ENCODE results near the gene HEG1.
"Not testable (repeated sequence)": the region's sequence is repeated elsewhere in the genome, so short reads cannot be mapped to it uniquely, and the experiment has no call there.

Gene HEG1

GRCh38 chr3:125055913-125056745, at the start of gene HEG1:
TSS of gene HEG1 (minus strand) at chr3:125055997. CDS start at chr3:125055890, 107 bp downstream.
- DNase-seq (ENCODE audit: low read depth), result peak; percentile 65

GRCh38 chr3:125105116-125105515, 49.3 kb upstream of the HEG1 start:
- no peak for DNase-seq (ENCODE audit: low read depth)

- no peak for DNase-seq (ENCODE audit: low read depth)
These were observed 48.8 kb upstream of the HEG1 start for GRCh38 chr3:125104639-125105038.

- DNase-seq (ENCODE audit: low read depth), result no peak
These were observed 47.6 kb upstream of the HEG1 start for GRCh38 chr3:125103406-125103805.

GRCh38 chr3:125102470-125102869, 46.7 kb upstream of the HEG1 start:
- no peak for DNase-seq (ENCODE audit: low read depth)

- no peak for DNase-seq (ENCODE audit: low read depth)
These were observed 43.0 kb upstream of the HEG1 start for GRCh38 chr3:125098611-125099291.

GRCh38 chr3:125090649-125091048, 34.9 kb upstream of the HEG1 start:
- no peak for DNase-seq (ENCODE audit: low read depth)

- no peak for DNase-seq (ENCODE audit: low read depth)
These were observed 32.1 kb upstream of the HEG1 start for GRCh38 chr3:125087768-125088391.

- no peak for DNase-seq (ENCODE audit: low read depth)
These were observed 29.4 kb upstream of the HEG1 start for GRCh38 chr3:125085166-125085565.

GRCh38 chr3:125083776-125084175, 28.0 kb upstream of the HEG1 start:
- DNase-seq (ENCODE audit: low read depth), result no peak

GRCh38 chr3:125082339-125082738, 26.5 kb upstream of the HEG1 start:
- DNase-seq (ENCODE audit: low read depth), result not testable (repeated sequence)

GRCh38 chr3:125080077-125080476, 24.3 kb upstream of the HEG1 start:
- DNase-seq (ENCODE audit: low read depth), result no peak

- DNase-seq (ENCODE audit: low read depth), result no peak
These were observed 23.9 kb upstream of the HEG1 start for GRCh38 chr3:125079675-125080045.

- no peak for DNase-seq (ENCODE audit: low read depth)
These were observed 23.3 kb upstream of the HEG1 start for GRCh38 chr3:125078951-125079674.

- no peak for DNase-seq (ENCODE audit: low read depth)
These were observed 22.1 kb upstream of the HEG1 start for GRCh38 chr3:125077864-125078263.

- DNase-seq (ENCODE audit: low read depth), result no peak
These were observed 20.7 kb upstream of the HEG1 start for GRCh38 chr3:125076464-125076863.

- DNase-seq (ENCODE audit: low read depth), result no peak
These were observed 19.9 kb upstream of the HEG1 start for GRCh38 chr3:125075738-125076137.

GRCh38 chr3:125073390-125073905, 17.7 kb upstream of the HEG1 start:
- DNase-seq (ENCODE audit: low read depth), result no peak

- DNase-seq (ENCODE audit: low read depth), result no peak
These were observed 17.1 kb upstream of the HEG1 start for GRCh38 chr3:125072749-125073389.

- no peak for DNase-seq (ENCODE audit: low read depth)
These were observed 16.5 kb upstream of the HEG1 start for GRCh38 chr3:125072301-125072700.

GRCh38 chr3:125069968-125070745, 14.4 kb upstream of the HEG1 start:
- no peak for DNase-seq (ENCODE audit: low read depth)

Data from activated T-helper 1 cell treated with Interleukin-2 at 50 U/mL for 16 hours (primary cell).